HG03565 (cell line): Measurements from ENCODE around the gene DONSON.

Experiments
- ATAC-seq: cut with Tn5 transposase; IDR thresholded peaks from one replicate; pipeline ENCODE4 v1.9.1; 2021; ENCODE audit warnings: mild to moderate bottlenecking, moderate library complexity; ENCODE audit not compliant: unreplicated experiment

The DONSON gene

DNA sequence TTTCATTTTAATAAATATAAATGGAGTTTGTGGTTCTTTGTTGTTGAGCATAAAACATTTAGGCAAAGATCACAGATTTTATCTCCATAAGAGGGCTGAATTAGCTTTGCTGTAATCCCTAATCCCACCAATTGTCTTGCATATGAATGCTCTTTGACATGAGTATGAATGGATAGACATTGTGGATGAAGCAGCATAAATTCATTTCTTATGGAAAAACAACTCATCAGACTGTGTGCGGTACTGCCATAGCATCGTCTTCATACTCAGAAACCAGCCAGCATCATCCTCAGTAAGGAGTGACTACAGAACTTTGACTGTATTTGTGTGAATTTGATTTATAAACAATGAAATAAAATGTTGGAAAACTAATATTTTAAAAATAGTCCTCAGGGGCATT, 26.1 kb downstream of the DONSON start:
- ATAC-seq: no peak

DNA sequence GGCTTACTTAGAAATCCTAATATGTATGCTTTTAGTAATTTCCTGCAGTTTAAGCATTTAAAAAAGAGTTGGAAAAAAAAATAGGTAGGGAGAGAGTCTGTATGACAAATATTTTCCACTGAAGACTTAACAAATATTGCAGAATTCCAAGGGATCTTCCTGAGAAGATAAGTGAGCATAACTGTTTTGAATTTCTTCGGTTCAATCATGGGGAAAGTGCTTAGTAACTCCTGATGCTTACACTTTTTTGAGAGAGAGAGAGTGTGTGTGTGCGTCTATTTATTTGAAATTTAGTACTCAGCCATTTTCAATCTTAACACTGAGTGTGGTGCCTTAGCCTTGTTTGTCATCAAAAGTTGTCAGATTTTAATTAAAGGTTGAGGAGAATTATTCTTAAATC, 27.1 kb downstream of the DONSON start:
- ATAC-seq: no peak

DNA sequence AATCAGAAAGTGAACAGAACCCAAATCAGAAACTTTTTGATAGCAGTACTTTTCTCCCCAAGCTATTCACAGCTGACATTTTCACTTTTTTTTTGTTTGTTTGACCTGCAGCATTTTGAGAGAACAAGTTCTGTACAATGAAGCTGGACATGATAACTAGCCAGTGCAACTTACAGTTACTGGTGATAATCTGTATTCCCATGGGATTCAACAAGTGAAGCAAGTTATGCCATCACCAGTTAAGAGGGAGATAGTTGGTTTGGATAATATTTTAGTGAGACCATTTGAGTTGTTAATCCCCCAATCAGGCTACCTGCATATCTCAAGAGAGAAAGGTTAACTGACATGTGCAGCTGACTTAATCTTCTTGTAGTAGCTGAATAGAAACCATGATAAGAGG, 27.5 kb downstream of the DONSON start:
- ATAC-seq: no peak

DNA sequence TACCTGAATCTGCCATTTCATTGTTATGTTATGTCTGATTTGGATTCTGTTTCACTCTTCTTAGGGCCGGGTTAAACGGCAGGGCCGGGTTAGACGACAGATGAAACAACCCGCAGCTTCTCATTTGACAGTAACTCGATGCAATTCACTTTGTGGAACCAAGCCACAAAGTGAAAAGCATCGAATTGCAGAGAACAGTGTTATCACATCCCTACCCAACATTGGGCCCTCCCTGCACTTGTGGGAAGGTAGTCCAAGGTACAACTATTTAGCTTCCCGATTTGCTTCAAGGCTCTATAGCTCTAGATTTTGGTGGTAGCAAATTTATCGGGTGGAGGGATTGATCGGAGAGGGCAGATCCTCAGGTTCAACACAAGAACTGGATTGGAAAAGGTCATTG, 28.7 kb downstream of the DONSON start:
- ATAC-seq: no peak

DNA sequence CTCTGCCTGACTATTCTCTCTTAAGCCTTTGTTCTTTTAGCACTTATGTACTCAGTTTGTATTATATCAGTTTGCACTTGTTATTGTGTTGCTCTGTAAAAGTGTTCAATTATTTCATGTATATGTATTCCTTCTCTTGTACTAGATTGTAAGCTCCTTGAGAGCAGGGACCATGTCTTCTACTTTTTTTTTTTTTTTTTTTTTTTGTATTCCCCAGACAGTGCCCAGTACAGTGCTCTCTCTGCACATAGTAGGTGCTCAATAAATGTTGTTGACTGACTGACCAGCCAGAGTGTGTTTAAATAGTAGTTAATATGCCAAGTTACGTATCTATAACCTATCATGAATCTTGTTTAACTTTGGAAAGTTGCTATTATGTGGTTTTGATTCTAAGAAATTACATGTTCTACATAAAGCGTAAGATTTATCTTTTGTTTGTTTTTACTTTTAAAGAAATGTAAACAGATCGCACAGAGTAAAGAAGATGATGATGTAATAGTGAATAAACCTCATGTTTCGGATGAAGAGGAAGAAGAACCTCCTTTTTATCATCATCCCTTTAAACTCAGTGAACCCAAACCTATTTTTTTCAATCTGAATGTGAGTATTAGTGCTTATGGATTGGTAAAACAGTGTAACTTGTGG, 29.6 kb downstream of the DONSON start:
- ATAC-seq: no peak

DNA sequence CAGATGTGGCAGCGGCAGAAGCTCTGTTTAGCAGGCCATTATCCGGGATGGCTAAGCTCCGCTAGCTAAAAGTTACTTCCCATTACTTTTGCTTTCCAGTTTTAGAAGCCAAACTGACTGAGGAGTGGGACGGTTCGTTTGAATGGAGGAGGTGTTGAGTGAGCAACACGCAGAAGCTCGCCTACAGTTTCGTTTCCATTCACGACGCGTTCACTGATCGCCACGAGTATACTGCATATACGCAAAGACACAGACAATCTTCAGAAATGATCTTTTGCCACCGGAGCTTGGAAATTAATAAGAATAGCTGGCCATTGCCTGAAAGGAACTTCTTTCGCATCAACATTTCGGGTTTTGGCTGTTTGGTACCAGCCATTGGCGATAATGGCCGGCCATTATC, 31.0 kb downstream of the DONSON start:
- ATAC-seq: no peak

DNA sequence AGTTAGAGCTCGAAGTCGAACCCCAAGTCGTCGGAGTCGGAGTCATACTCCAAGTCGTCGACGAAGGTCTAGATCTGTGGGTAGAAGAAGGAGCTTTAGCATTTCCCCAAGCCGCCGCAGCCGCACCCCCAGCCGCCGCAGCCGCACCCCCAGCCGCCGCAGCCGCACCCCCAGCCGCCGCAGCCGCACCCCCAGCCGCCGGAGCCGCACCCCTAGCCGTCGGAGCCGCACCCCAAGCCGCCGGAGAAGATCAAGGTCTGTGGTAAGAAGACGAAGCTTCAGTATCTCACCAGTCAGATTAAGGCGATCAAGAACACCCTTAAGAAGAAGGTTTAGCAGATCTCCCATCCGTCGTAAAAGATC, 33.5 kb downstream of the DONSON start:
- no peak for ATAC-seq

DNA sequence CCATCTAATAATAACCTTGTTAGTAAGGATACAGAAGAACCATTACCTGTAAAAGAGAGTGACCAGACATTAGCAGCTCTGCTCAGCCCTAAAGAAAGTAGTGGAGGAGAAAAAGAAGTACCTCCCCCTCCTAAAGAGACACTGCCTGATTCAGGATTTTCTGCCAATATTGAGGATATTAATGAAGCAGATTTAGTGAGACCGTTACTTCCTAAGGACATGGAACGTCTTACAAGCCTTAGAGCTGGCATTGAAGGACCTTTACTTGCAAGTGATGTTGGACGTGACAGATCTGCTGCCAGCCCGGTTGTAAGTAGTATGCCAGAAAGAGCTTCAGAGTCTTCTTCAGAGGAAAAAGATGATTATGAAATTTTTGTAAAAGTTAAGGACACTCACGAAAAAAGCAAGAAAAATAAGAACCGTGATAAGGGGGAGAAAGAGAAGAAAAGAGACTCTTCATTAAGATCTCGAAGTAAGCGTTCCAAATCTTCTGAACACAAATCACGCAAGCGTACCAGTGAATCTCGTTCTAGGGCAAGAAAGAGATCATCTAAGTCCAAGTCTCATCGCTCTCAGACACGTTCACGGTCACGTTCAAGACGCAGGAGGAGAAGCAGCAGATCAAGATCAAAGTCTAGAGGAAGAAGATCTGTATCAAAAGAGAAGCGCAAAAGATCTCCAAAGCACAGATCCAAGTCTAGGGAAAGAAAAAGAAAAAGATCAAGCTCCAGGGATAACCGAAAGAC, 34.1 kb downstream of the DONSON start:
- no peak for ATAC-seq

DNA sequence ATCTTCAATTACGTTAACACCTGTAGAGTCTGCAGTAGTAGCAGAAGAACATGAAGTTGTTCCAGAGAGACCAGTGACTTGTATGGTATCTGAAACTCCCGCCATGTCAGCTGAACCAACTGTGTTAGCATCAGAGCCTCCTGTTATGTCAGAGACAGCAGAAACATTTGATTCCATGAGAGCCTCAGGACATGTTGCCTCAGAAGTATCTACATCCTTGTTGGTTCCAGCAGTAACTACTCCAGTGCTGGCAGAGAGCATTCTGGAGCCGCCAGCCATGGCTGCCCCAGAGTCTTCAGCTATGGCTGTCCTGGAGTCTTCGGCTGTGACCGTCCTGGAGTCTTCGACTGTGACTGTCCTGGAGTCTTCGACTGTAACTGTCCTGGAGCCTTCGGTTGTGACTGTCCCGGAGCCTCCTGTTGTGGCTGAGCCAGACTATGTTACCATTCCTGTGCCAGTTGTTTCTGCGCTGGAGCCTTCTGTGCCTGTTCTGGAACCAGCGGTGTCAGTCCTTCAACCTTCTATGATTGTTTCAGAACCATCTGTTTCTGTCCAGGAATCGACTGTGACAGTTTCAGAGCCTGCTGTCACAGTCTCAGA, 35.4 kb downstream of the DONSON start:
- ATAC-seq: no peak

DNA sequence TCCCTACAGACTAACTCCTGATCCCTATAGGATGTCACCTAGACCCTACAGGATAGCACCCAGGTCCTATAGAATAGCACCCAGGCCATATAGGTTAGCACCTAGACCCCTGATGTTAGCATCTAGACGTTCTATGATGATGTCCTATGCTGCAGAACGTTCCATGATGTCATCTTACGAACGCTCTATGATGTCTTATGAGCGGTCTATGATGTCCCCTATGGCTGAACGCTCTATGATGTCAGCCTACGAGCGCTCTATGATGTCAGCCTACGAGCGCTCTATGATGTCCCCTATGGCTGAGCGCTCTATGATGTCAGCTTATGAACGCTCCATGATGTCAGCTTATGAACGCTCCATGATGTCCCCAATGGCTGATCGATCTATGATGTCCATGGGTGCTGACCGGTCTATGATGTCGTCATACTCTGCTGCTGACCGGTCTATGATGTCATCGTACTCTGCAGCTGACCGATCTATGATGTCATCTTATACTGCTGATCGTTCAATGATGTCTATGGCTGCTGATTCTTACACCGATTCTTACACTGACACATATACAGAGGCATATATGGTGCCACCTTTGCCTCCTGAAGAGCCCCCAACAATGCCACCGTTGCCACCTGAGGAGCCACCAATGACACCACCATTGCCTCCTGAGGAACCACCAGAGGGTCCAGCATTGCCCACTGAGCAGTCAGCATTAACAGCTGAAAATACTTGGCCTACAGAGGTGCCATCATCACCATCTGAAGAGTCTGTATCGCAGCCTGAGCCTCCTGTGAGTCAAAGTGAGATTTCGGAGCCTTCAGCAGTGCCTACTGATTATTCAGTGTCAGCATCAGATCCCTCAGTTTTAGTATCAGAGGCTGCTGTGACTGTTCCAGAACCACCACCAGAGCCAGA, 36.1 kb downstream of the DONSON start:
- no peak for ATAC-seq

DNA sequence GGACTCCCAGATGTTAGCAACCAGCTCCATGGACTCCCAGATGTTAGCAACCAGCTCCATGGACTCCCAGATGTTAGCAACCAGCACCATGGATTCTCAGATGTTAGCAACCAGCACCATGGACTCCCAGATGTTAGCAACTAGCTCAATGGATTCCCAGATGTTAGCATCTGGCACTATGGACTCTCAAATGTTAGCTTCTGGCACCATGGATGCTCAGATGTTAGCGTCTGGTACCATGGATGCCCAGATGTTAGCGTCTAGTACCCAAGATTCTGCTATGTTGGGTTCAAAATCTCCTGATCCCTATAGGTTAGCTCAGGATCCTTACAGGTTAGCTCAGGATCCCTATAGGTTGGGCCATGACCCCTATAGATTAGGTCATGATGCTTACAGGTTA, 36.8 kb downstream of the DONSON start:
- ATAC-seq: no peak

DNA sequence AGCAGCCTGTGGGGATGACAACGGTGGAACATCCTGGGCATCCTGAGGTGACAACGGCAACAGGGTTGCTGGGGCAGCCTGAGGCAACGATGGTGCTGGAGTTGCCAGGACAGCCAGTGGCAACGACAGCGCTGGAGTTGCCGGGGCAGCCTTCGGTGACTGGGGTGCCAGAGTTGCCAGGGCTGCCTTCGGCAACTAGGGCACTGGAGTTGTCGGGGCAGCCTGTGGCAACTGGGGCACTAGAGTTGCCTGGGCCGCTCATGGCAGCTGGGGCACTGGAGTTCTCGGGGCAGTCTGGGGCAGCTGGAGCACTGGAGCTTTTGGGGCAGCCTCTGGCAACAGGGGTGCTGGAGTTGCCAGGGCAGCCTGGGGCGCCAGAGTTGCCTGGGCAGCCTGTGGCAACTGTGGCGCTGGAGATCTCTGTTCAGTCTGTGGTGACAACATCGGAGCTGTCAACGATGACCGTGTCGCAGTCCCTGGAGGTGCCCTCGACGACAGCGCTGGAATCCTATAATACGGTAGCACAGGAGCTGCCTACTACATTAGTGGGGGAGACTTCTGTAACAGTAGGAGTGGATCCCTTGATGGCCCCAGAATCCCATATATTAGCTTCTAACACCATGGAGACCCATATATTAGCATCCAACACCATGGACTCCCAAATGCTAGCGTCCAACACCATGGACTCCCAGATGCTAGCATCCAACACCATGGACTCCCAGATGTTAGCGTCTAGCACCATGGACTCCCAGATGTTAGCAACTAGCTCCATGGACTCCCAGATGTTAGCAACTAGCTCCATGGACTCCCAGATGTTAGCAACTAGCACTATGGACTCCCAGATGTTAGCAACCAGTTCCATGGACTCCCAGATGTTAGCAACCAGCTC, 37.5 kb downstream of the DONSON start:
- ATAC-seq: no peak

DNA sequence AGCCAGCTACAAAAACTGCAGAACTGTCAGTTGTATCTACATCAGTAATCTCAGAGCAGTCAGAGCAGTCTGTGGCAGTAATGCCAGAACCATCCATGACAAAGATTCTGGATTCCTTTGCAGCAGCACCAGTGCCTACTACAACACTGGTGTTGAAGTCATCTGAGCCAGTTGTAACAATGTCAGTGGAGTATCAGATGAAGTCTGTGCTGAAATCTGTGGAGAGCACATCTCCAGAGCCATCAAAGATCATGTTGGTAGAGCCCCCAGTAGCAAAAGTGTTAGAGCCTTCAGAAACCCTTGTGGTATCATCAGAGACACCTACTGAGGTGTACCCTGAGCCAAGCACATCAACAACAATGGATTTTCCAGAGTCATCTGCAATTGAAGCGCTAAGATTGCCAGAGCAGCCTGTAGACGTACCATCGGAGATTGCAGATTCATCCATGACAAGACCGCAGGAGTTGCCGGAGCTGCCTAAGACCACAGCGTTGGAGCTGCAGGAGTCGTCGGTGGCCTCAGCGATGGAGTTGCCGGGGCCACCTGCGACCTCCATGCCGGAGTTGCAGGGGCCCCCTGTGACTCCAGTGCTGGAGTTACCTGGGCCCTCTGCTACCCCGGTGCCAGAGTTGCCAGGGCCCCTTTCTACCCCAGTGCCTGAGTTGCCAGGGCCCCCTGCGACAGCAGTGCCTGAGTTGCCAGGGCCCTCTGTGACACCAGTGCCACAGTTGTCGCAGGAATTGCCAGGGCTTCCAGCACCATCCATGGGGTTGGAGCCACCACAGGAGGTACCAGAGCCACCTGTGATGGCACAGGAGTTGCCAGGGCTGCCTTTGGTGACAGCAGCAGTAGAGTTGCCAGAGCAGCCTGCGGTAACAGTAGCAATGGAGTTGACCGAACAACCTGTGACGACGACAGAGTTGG, 38.4 kb downstream of the DONSON start:
- no peak for ATAC-seq

DNA sequence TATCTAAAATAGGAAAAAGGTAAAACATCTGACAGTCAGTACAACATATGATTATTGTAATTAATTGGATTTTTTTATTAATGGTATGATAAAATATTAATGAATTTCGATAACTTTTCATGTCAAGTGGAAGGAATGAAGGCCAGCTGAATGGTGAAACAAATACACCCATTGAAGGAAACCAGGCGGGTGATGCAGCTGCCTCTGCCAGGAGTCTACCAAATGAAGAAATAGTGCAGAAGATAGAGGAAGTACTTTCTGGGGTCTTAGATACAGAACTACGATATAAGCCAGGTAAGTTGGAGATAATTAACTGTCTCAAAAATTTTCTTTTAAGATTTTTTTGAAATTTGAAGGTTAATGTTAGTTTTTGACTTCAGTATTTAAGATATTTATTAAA, 42.4 kb downstream of the DONSON start:
- ATAC-seq: no peak

DNA sequence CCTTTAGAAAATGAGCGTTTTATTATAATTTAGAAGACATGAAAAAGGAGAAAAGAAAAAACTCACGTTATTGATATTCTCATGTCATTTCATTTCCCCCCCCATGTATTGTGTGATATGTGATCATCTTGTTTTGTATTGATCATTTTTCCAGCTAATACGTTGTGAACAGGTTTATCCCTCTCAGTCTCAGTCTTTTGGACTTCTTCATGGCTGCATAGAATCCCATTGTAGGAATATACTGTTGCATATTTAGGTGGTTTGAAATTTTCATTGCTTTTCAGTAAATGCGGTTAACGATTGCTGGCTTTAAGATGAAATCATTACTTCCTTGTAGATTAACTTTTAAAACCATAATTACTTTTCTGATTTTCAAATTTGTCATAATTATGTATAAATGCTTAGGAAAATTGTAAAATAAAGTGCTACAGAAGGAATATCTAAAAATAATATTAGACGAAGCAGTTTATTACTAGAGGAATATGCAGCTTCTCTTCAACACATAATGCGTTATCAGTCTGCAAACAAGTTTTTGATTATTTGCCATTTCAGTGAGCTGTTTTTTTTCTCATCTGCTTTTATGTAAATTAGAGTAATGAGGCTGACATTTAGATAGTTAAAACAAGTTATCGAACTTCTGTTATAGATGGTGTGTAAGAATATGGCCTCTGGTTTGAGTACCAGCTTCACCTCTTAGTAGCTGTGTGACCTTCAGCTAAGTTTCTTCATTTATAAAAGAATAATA, 43.9 kb downstream of the DONSON start:
- no peak for ATAC-seq

DNA sequence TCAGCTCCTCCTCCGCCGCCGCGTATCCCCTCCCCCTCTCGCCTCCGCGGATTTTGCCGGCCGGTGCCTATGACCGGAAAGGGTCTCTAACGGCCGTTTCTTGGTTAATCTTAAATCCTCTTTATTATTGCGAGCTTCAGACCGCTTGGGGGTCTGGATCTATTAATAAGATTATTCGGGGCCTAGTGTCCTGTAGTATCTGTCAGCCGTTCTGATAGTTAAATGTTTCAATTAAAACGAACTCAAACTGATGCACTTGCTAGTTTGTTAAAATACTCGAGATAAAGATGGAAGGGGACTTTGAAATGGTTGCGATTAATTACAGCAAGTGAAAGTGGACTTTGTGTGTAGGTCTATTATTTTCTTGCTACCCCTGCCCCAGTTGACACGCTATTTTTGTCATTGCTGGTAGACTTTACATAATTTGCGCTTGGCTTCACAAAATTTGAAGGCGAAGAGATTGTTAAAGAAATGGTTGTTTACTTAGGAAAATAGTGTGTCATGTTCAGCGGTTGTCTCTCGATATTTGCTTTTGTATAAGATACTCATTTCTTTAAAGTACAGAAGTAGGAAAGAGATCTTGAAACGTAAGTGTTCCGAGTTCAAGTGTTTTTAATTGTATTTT, 44.9 kb downstream of the DONSON start:
- ATAC-seq: no peak

DNA sequence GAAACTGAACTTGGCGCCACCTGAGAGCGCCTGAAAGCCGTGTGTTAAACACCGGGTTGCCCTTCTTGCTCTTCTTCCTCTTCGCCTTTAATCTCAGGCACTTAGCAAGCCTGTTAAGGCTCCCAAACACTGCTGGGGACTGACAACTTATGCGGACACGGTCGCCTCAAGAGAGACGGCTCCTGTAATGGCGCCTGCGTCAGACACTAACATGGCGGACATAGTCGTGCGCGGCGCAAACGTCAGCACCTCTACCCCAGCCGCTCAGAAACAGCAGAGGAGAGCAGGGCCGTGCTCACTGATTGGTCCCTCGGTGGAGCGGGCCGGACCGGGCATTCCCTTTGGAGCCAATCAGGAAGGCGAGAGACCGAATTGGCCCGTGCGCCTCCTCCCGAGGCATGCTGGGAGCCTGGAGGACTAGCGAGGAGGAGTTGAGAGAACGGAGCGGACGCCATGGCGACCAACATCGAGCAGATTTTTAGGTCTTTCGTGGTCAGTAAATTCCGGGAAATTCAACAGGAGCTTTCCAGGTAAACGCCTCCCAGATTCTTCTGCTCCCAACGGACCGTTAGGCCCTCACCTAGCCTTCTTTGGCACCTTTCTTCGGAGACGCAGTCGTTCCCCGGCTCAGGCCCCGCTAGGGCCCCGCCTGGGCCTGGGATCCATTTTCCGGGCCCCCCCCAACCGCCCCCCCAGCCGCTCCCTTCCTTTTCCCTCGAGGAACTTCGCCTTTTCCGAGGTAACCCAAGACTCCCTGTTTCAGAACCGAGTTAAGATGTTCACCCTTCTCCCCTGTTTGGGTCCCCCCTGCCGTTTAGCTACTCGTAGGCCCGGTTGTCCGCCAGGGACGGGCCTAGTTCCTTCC, 45.6 kb downstream of the DONSON start, which contains the start of gene SON:
Gene SON, plus strand, starts transcription at position 399 of the 865 bp plus-strand sequence. Its CDS starts 55 bp downstream, at position 454.
- peak; percentile 85 for ATAC-seq
